Inflammatory macrophage treated with lipopolysaccharide for 1 hour (primary cell): ENCODE results near the gene ZC3H8.

Experiments
- DNase-seq, 2 donors: peaks; one replicate each; pipeline ENCODE4 v3.0.0-alpha.2; 2020 to 2022

ZC3H8 gene

DNA sequence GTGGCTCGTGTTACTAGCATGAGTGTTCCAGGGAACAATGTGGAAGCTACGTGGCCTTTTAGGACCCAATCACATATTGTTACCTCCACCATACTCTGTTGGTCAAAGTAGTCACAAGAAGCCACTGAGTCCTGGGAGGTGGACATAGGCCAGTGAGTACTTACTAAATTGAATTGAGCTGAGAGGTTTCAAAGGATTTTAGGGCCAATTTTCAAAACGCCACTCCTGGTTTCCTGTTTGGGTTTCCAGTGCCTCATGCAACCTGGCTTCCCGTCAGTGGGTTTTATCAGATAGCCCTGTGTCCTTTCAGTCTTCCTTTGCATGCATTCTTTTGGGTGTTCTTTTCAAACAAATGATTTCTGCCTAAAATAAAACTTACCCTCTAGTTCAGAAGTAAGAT lies 60.4 kb downstream of the ZC3H8 start:
- no peak for DNase-seq

DNA sequence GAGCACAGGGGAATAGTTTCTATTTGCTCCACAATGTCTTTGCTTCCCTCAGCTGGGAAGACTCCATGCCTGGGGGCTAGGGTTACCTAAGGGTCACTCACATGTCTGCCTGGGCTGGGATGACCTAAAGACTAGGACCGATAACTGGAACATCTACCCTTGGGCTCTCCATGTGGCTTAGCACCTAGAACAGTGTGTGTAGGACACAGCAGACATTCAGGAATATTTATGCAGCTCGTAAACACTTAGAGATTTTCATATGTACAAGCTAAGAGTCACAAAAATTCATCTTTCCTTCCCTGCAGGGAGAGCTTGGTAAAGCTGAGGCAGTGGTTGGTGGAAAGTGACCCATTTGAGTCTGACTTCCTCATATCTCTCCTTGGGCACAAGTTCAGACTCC lies 60.8 kb downstream of the ZC3H8 start:
- DNase-seq, result no peak

DNA sequence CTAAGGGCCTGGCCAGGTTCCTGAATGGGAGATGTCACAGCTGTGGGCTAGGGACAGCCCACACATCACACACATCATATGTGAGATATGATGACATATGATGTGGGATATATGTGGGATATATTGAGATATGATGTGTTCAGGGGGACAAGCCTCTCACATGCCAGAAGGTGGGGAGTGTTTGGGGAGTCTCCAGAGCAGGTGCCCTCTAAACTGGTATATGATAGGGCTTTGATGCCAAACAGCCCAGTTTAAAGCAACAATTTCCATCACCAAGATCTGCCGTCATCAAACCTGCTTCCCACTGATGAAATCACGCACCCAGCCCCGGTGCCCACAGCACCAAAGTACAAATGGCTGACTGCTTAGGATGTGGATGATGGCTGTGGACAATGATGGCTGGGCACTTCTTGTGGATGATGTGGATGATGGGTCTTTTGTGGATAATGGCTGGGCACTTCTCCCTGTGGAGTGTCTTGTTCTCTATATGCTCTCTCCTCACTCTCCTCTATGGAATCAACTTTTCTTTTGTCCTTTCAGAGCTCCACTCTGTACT lies 65.8 kb downstream of the ZC3H8 start:
- DNase-seq, result no peak

DNA sequence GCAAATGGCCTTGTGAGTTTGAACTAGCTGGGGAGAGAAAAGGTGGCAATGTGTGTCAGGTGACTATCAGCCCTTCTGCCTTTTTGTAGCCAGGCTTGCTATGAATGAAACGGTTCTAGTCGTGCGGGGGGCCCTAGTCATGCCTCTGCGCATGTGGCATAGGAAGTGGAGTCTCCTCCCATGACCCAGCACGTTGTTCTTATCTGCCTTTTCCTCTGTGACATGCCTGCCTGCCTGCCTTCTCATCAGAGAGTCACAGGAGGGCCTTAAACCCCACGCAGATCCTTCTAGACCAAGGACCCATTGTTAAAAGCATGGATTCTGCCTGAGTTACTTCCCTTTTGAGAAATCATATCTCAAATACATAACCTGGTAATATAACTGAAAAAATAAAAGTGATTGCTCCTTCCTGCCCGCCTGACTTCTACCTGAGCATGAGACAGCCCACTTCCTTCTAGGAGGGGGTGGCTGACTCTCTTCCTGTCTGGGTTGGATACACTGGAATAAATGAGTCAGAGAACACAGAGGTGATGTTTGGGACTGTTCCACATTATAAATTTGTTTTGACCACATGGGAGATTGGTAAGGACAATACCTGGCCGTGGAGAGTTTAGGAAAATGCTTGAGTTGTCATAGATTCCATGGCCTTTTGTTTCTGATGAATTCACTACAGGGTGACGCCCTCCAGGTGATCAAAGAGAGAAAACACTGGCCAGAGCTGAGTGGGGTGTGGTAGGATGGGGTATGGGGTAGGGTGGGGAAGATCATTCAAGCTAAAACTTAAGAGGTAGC lies 66.8 kb downstream of the ZC3H8 start:
- no peak for DNase-seq

DNA sequence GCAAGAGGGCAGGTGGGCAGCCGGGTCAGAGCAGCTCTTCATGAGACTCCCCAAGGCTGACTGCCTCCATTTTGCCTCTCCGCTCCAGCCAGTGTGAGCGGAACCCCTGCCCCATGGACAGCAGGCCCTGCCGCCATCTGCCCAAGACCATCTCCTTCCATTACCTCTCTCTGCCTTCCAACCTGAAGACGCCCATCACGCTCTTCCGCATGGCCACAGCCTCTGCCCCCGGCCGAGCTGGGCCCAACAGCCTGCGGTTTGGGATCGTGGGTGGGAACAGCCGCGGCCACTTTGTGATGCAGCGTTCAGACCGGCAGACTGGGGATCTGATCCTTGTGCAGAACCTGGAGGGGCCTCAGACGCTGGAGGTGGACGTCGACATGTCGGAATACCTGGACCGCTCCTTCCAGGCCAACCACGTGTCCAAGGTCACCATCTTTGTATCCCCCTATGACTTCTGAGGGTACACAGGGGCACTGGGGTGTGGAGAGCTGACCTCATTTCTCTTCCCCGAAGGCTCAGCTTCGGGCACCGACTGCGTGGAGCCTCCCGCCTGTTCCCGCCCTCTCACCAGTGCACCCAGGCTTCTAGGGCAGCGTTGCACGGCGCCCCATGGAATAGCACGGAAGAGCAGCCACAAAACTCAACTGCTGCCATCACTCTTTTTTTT lies 67.7 kb downstream of the ZC3H8 start:
- no peak for DNase-seq

DNA sequence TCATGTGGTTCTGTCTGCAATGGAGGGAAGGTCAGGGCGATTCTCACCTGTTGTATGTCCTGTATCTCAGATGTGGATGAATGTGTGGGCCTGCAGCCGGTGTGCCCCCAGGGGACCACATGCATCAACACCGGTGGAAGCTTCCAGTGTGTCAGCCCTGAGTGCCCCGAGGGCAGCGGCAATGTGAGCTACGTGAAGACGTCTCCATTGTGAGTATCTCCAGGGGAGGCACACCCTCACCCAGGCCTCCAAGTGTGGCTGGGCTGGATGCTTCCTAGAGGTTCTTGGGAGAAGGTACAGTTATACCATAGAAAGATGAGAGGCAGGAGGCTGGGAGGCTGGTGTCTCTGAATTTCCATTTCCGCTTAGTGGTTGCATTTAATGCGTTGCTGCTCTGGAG lies 69.7 kb downstream of the ZC3H8 start:
- no peak for DNase-seq

DNA sequence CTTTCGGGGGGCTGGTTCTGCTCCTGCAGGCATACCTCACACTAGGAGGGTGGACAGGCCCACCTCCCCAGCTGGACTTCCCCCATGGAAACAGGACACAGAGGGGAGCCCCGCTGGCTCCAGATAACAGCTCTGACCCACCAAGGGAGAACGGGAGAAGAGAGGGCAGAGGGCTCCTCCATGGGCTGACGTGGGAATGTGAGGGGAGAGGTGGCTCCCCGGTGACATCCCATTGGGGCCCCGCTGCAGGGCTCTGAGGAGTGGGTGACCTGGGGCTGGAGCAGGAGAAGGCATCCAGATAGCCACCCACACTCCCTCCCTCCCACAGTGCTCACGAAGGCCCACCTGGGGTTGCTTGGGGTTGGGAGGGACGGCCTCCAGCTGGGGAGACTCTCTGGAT lies 70.7 kb downstream of the ZC3H8 start:
- DNase-seq, result no peak

DNA sequence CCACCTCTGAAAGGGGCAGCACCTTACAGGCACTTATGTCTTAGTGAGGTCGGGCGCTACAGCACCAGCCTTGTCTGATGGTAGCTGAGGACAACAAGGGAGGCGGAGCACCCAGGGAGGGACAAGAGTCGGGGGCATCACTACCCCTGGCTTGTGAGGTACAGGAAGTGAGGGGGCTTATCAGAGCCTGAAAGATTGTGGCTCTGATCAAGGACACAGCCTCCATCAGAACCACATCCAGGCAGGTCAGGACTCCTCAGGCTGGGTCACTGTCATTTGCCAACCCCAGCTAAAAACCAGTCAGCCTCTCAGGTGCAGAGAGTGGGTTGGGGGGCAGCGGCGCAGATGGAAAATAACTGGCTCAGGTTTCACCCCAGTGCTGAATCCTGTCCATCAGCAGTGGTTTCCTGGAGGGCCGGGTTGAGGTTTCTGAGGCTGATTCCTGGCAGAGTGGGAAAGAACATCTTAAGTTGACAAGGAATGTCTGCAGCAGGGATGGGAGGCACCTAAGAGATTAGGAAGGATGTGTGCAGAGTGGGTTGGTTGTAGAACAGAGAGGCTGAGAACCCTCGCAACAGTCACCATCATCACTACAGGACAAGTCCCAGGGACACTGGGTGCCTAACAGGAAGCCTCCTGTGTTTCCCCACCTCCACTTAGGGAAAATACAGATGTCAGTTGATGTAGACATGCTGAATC lies 71.4 kb downstream of the ZC3H8 start:
- no peak for DNase-seq

DNA sequence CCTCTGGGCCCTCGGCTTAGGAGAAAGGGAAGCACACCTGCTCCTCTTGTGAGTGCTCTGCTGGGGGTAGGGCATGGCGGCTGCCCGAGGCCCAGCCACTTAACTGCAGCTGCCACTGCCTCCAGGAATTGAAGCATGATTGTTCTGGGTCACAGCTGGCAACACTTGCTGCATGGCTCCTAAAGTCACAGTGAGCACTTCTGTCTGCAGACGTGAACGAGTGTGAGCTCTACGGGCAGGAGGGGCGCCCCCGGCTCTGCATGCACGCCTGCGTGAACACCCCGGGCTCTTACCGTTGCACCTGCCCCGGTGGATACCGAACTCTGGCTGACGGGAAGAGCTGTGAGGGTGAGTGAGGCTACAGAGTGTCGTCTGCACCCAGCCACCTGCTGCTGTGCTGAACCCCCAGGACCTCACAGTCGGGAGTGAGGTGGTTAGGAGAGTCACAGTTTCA lies 72.2 kb downstream of the ZC3H8 start:
- no peak for DNase-seq

DNA sequence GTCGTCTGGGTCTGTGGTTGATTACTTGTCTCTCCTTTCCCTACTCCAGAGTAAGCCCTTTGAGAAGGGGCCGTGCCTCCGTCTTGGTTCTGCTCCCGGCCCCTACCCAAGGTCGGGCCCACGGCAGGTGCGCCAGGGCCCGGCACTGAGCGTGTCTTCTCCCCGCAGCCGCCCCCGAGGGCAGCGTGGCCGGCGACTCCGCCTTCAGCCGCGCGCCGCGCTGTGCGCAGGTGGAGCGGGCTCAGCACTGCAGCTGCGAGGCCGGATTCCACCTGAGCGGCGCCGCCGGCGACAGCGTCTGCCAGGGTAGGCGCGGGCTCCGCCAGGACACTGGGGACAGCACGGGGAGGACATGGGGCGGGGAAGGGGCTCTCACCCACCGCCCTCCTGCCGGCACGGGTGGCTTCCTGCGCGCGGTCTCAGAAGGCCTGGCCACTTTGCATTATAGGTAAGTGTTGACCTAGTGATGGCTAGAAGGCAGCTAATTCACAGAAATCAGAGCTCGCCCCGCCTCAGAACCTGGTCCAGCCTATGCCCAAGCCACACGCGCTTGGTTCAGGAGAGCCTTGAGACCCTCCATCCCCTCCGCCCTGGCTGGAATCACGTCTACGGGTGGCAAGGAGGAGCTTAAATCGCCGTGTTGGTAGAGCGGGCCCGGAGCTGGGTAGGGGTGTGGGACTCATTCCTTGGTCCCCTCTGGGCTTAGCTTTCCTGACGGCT lies 73.1 kb downstream of the ZC3H8 start:
- DNase-seq, result no peak

DNA sequence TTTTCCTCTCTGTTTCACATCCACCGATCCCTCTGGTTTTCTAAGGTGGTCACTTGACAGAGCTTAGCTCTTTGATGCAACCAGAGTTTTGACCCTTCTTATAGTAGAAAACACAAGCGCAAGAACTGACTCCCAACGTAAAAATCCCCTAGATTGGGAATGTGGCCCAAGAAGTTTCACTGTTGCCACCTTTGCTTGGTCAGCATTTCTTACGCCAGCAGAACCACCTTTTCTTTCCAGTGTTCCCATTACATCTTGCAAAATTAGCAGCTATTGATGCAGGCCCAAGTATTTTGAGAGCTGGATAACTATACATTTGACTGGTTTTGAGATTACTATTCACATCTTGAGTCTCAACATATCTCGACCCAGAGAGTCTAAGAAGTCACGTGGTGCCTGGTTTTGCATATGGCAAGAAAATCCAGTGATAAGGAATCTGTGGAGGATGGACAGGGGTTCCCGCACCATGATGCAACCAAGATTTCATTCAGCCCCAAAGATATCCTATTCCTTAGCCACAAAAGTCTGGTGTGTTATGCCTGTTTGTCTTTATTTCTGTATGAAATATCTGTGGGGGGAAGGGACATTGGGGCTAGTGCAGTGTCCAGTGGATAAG lies 78.8 kb downstream of the ZC3H8 start:
- DNase-seq, result no peak

DNA sequence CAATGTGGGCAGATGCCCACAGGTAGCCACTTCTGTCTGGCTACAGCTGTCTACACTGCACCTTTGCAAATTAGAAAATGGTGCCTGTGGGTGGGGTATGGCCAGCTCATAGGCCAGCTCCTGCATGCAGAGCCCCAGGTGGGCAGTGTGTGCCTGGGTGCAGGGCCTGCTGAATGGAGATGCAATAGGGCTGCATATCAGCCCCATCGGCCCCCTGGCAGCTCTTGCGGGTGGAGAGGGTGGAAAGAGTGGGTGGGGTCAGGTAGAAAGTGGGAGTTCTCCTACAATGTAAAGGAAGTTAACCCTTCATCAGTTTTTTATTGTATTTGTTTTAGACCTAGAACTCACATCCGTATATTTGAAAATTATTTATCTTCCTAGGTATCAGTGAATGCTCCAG lies 79.5 kb downstream of the ZC3H8 start:
- DNase-seq, result no peak

DNA sequence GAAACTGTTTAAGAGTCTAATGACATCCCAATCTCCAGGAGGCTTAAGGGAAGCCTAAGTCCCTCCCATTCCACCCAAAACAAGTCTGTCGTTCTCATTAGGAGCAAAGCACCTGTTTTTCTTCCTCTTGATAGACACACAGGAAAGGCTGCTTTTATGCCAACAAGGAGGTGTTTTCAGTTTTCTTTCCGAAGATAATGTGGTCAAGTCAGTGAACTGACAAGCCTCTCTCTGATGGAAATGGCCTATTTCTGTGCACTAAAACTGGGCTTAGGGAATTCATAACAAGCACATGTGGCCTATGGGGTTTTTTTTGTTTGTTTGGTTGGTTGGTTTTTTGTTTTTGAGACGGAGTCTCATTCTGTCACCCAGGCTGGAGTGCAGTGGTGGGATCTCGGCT lies 80.5 kb downstream of the ZC3H8 start:
- DNase-seq, result no peak

DNA sequence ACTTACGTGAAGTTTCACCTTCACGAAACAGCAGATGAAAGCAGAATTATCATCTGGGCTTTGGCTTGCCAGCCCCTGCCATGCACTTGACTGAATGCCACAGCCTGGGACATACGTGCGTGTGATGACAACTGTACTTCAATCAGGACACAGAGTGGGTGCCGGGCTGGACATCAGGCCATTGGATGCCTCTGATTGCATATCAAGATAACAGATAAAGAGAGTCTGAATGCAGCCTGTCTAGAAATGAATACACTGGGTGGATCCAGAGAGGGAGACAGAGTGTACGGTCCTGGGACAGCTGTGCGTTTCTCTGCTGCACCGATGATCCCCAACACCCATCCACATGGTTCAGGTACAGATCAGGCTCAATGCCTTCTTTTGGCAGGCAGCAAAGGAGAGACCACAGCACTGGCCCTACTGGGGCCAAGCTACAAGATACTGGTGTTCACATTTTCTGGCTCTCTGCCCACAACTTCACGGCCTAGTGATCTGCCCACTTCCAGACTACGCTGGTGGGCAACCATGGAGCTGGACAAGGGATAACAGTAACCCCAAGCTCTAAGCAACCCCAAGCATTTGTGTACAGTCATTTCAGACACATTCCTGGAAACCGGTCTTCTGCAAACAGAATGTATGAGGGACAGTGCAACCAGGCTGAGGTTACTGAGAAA lies 81.1 kb downstream of the ZC3H8 start:
- no peak for DNase-seq

DNA sequence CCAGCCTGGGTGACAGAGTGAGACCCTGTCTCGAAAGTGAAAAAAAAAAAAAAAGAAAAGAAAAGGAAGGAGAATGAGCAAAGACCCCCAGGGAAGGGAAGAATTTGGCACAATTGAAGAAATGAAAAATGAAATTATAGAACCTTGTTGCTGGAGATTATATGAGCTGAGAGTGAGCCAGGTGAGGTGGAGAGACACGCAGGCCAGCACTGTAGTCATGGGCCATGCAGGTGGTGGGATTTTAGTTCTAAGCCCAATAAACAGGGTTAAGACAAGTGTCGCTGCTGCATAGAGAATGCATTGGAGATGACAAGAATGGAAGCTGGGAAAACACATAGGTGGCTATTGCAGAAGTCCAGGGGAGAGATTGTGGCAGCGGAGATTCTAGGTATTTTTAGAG lies 84.3 kb downstream of the ZC3H8 start:
- DNase-seq, result no peak

DNA sequence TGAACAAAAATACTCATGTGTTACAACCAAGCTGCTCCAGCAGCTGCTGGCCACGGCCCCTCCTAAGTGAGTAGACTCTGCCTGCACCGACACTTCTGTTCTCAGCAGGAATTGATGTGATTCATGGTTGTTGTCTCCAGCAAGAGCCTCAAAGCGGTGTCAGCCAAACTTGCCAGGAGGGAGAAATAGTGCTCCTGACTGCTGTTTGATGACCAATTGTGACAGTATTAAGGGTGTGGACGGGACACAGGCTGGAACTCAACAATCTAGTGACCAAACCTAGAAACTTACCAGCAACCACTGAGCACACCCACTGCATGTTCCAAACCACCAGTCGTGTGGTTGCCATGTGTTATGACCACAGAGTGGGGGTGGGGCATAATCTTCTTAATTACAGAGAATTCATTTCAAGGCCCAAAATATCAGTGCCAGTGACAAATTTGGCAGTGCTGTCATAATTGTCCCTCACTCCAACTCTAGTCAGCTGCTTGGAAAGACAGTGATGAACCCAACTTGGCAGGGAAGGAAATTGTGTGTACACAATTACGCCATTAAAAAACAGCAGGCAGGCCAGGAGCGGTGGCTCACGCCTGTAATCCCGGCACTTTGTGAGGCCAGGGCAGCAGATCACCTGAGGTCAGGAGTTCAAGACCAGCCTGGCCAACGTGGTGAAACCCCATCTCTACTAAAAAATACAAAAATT lies 86.3 kb downstream of the ZC3H8 start:
- DNase-seq, result no peak

DNA sequence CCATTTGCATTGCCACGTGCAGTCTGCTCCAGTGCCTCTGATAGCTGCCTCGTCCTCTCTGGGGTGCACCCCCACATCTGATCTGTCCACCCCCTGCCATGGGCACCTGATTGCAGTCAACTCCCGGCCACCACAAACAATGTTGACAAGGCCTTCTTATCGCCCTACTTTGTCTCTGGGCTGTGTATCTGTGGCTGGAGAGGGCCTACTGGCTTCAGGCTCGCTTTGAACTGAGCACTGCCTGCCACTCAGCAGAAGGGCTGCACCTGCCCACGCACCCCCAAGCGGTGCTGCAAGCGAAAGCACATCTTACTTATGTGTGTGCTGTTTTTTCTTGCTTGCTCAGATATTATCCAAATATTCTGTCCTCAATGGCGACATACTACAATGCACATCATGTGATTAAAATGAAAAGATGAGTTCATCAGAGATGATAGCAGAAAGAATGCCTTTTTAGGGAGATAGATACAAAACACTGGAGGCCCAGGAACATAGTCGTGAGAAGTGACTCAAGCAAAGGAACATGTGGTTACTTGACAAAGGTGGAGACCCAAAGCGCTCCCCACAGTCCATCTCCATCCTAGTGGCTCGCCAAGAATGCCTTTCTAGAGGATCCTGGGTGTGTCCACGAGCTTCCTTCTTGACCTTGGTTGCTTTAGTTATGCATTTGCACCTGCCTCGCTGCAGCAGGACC lies 87.9 kb downstream of the ZC3H8 start:
- DNase-seq, result no peak

DNA sequence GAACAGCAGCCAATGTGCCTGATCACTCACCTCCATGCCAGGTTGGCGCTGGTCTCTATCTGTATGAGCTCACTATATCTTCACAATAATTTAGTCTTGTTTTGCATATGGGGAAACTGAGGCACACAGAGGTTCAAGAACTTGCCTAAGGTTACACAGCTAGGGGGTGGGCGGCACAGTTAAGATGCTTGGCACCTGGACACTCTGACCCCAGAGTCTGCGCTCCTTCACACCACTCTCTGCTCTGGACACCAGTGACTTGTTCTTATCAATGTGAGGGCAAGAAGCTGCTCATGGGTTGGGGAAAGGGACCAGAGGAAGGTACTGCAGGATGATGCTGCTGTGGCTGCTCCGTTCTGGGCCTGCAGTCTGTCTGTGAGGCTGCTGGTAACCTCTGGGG lies 89.5 kb downstream of the ZC3H8 start:
- DNase-seq, result no peak

DNA sequence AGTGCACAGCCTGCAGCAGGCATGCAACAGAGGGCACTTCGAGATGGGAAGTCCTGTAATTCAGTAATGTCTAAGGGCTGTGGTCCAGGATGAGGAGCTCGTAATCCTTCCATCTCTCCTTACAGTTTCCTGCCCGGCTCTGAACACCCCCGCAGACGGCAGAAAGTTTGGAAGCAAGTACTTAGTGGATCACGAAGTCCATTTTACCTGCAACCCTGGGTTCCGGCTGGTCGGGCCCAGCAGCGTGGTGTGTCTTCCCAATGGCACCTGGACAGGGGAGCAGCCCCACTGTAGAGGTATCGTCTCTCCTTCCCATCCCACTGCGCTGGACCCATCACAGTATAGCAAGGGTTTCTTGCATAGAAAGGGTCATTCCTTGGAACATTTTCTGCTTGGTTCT lies 90.0 kb downstream of the ZC3H8 start:
- DNase-seq, result no peak

DNA sequence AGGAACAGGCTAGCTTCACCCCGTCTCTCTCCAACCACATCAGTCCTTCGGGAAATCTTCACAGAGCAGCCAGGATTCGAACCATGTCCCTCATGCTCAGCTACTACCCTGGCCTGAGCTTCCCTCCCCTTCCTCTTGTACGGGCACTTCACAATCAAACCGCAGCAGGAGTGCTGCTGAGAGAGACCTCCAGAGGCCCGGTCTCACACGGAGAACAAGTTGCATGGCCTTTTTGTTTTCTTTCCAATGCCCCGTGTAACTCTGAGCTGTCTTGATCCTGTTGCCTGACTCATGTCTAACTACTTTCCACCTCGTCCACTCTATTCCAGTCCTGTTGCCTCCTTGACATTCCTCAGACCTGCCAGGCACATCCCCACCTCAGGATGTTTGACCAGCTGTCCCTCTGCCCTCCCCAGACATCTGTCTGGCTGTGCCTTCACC lies 91.3 kb downstream of the ZC3H8 start:
- DNase-seq, result no peak

DNA sequence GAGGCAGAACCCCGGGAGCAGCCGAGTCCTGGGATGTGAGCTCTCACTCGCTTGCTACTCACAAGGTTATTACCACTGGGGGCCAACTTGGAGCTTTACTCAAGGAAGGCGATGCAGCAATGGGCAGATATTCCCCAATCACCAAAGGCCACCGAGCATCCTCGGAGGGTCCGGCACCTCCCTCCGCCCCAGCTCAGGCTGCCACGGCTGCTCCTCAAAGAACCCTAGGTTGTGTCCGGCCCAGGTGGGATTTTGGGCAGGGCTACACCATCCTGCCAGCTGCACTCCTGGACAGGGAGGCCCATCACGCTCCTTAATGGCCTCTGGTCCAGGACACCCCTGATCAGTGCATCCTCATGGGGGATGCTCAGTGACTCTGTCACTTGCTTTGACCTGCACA lies 91.9 kb downstream of the ZC3H8 start:
- DNase-seq, result no peak
